ENCODE results near the gene TMEM61. TPM values are rescaled to one million over a fixed set of nuclear protein-coding genes. Genes with fewer than 3 reads are reported as not detected.
A peak's percentile ranks its signal among the peaks of the same experiment; 100 is the strongest.

Gene TMEM61
- total RNA-seq, 3 donors from 2014 or later = 4.9 to 17.9 (median 8.5) TPM

- no peak for TF ChIP-seq CTCF (IDR thresholded peaks at IDR 0.05)
- no peaks in the 10 kb centered on the region for H3K4me1 ChIP-seq (ENCODE audit: low read depth)
- H3K4me3 ChIP-seq = no peak overlapping the region
- peak; percentile 62 for ATAC-seq
- H3K9me3 ChIP-seq = no peaks in the 10 kb centered on the region
- peak in 1 of 3 donors; percentile 54 for DNase-seq
- H3K36me3 ChIP-seq (ENCODE audit: low read depth) = no peaks in the 10 kb centered on the region
- intact Hi-C loops (cut with DNase I, micrococcal nuclease) = no loop called here
Observed at GRCh38 chr1:54965624-54966340, 14.6 kb upstream of the TMEM61 start.

GRCh38 chr1:54967372-54967771 is 13.1 kb upstream of the TMEM61 start:
- Histone ChIP-seq H3K4me3 (no peak overlapping the region), H3K9me3 (no peaks in the 10 kb centered on the region), H3K36me3 (ENCODE audit: low read depth) (no peaks in the 10 kb centered on the region), H3K4me1 (ENCODE audit: low read depth) (no peaks in the 10 kb centered on the region)
- no peak for ATAC-seq
- intact Hi-C loops (cut with DNase I, micrococcal nuclease) = no loop called here
- TF ChIP-seq CTCF (IDR thresholded peaks at IDR 0.05) = no peak
- no peak for DNase-seq

- Histone ChIP-seq H3K4me3 (no peak overlapping the region), H3K36me3 (ENCODE audit: low read depth) (no peaks in the 10 kb centered on the region), H3K4me1 (ENCODE audit: low read depth) (no peaks in the 10 kb centered on the region), H3K9me3 (no peaks in the 10 kb centered on the region)
- TF ChIP-seq CTCF (IDR thresholded peaks at IDR 0.05) = no peak
- intact Hi-C loops (cut with DNase I, micrococcal nuclease) = no loop called here
- ATAC-seq = no peak
- no peak for DNase-seq
Observed at GRCh38 chr1:54968551-54968950, 11.9 kb upstream of the TMEM61 start.

- DNase-seq (no peak), ATAC-seq (no peak)
- Histone ChIP-seq H3K4me1 (ENCODE audit: low read depth) (no peaks in the 10 kb centered on the region), H3K4me3 (no peak overlapping the region), H3K36me3 (ENCODE audit: low read depth) (no peaks in the 10 kb centered on the region), H3K9me3 (no peaks in the 10 kb centered on the region)
- intact Hi-C loops (cut with DNase I, micrococcal nuclease) = no loop called here
- TF ChIP-seq CTCF (IDR thresholded peaks at IDR 0.05) = no peak
Observed at GRCh38 chr1:54969879-54970278, 10.5 kb upstream of the TMEM61 start.

GRCh38 chr1:54970901-54971300 is 9.5 kb upstream of the TMEM61 start:
- intact Hi-C loops (cut with DNase I, micrococcal nuclease) = no loop called here
- TF ChIP-seq CTCF (IDR thresholded peaks at IDR 0.05) = no peak
- DNase-seq (no peak), ATAC-seq (no peak)
- H3K36me3 ChIP-seq (ENCODE audit: low read depth) = no peaks in the 10 kb centered on the region
- no peak overlapping the region for H3K4me3 ChIP-seq
- H3K4me1 ChIP-seq (ENCODE audit: low read depth) = no peaks in the 10 kb centered on the region
- no peaks in the 10 kb centered on the region for H3K9me3 ChIP-seq

All from mucosa of descending colon (tissue), 3 donors.